A673 (cell line): ENCODE data around the gene FGFBP1. TPM values are rescaled to one million over a fixed set of nuclear protein-coding genes. Genes with fewer than 3 reads are reported as not detected.

Experiments
- BruUV-seq: library from RNA; stranded (reverse); fragments of 400-500 nt; replicated peaks from 2 replicates; lab custom pipeline; 2021; lab: Mats Ljungman, UMichigan
- CTCF ChIA-PET: fragments of 300-600 bp; sonication (Branson Sonifier 250); formaldehyde crosslinking; loops from one replicate; lab custom pipeline; 2022; ENCODE audit warnings: antibody characterized with exemption; lab: Charles Lee
- POLR2A ChIA-PET: fragments of 300-600 bp; sonication (Branson Sonifier 250); formaldehyde crosslinking; loops from one replicate; lab custom pipeline; 2022; ENCODE audit warnings: antibody characterized with exemption; ENCODE audit not compliant: low non-redundant PET; lab: Charles Lee
- DNase-seq: peaks from one replicate; pipeline ENCODE4 v3.0.0-alpha.2; 2015; ENCODE audit warnings: low spot score
- H3K27ac ChIP-seq: fragments of 200-600 bp; sonication (generic); 2 replicates; pipeline ENCODE4 v1.5.1; 2016; ENCODE audit warnings: mixed run types, low read depth, mild to moderate bottlenecking, mixed read lengths, antibody characterized with exemption, low read length; ENCODE audit not compliant: poor library complexity, severe bottlenecking
- H3K27me3 ChIP-seq: fragments of 200-600 bp; sonication (generic); replicated peaks from 2 replicates; pipeline ENCODE4 v1.6.1; 2017; ENCODE audit warnings: mixed run types, low read depth, mild to moderate bottlenecking, mixed read lengths, antibody characterized with exemption, low read length; ENCODE audit not compliant: insufficient read depth, poor library complexity
- H3K36me3 ChIP-seq: fragments of 200-600 bp; sonication (generic); 2 replicates; pipeline ENCODE4 v1.6.1; 2016; ENCODE audit warnings: mixed run types, mild to moderate bottlenecking, mixed read lengths, antibody characterized with exemption, low read length; ENCODE audit not compliant: insufficient read depth, poor library complexity, severe bottlenecking
- H3K4me1 ChIP-seq: fragments of 200-600 bp; sonication (generic); 2 replicates; pipeline ENCODE4 v1.6.1; 2017; ENCODE audit warnings: mixed run types, mild to moderate bottlenecking, mixed read lengths, antibody characterized with exemption, low read length; ENCODE audit not compliant: insufficient read depth, poor library complexity, severe bottlenecking
- H3K4me3 ChIP-seq: fragments of 200-600 bp; sonication (generic); 2 replicates; pipeline ENCODE4 v1.5.1; 2016; ENCODE audit warnings: low read depth, mixed run types, mild to moderate bottlenecking, mixed read lengths, low read length; ENCODE audit not compliant: poor library complexity, severe bottlenecking
- H3K9me3 ChIP-seq: fragments of 200-600 bp; sonication (generic); 2 replicates; pipeline ENCODE4 v1.6.1; 2016; ENCODE audit warnings: mixed run types, low read depth, mild to moderate bottlenecking, mixed read lengths, antibody characterized with exemption, low read length; ENCODE audit not compliant: poor library complexity, severe bottlenecking
- CTCF ChIP-seq: fragments of 300-800, 200-600 bp; sonication (generic); conservative IDR thresholded peaks from 2 replicates; pipeline ENCODE4 v1.5.1; 2017; ENCODE audit warnings: low read depth, mild to moderate bottlenecking, antibody characterized with exemption, low read length, moderate library complexity, mixed read lengths
- EZH2 ChIP-seq: fragments of 200-600 bp; sonication (generic); IDR thresholded peaks from 2 replicates; pipeline ENCODE4 v1.6.1; 2017; ENCODE audit warnings: borderline replicate concordance, low read depth, mild to moderate bottlenecking, mixed read lengths, antibody characterized with exemption, low read length; ENCODE audit not compliant: poor library complexity, severe bottlenecking
- intact Hi-C: fragments of 100-400 bp; cut with micrococcal nuclease; formaldehyde crosslinking; loops from one replicate; pipeline ENCODE4 v1.10.0; 2022; ENCODE audit not compliant: unreplicated experiment
- total RNA-seq: library from RNA; stranded (reverse); gene quantifications from 2 replicates; pipeline ENCODE4 v1.2.3, GENCODE V29; 2021

FGFBP1 gene
- total RNA-seq, 1 experiment from 2014 or later, result not detected

DNA sequence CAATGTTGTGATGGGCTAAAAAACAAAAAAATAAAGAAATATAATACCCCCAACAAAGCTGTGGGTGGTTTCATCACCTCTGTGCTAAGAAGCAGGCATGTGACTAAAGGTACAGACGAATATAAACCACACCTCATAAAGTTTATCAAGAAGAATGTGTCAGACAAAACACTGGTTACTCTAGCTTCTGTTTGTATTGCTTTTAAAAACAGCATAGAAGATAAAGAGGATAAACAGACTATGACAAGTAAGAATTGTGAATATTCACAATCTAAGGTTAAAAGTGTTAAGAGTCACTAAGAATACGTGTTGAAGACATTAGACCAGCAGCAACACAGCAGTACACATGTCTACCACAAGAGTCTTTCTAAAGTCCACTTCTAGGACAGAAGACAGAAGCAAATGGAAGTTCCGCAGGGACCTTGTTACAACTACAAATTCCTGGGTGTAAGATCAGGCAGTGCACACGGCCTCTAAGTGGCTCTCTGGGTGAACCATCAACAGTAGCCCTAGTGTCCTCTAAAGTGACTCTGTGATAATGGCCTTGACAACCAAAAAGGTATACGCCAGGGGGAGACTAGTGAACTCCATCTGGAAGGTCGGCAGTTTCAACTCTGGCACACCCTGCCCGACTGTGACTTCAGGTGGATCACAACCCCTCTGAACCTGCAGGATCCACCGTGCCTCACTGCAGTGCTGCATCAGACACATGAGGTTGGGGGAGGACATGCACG is 32.7 kb upstream of the FGFBP1 start:
- Histone ChIP-seq H3K4me1 (no peaks in the 10 kb centered on the region), H3K4me3 (no peak overlapping the region), H3K27ac (no peak overlapping the region), H3K36me3 (no peaks in the 10 kb centered on the region), H3K9me3 (no peaks in the 10 kb centered on the region), H3K27me3 (no peaks in the 10 kb centered on the region)
- ChIA-PET POLR2A (no interaction called here), CTCF (no interaction called here)
- intact Hi-C loops, result no loop called here
- no peak for DNase-seq
- BruUV-seq, result no TSS peak
- TF ChIP-seq CTCF, result no peak
- TF ChIP-seq EZH2, result no peak

DNA sequence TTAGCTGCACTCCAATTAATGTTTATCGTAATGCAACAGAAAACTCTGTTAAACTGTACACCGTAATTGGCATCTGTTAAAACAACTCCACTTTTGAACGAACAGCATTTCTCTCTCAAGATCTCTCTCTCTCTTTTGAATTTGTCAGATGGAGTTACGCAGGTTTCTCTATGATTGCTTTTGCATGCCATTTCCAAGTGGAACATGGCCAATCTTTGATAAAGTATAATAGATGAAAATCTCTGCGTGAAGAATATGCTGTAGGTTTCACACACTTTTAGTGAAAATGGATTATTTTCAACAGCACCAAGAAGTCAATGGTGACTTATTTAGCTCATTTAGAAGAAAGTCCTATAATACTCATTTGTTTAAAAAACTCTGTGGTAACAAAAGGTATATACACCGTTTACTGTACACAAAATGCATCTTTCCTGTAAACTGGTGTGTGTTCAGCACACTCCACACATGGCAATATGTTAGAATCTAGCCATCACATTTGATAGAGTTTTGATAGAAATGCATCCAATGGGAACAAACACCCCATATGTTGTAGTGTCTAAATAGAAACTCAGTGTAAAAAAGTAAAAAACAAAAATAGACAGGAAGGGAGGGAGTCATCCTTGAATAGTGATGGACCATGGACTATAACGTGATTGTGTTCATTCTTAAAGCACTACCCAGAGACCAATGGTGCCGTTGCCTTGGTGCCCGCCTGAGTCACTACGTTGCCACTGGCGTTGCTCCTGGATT is 30.2 kb upstream of the FGFBP1 start:
- Histone ChIP-seq H3K4me1 (no peaks in the 10 kb centered on the region), H3K36me3 (no peaks in the 10 kb centered on the region), H3K27ac (no peak overlapping the region), H3K4me3 (no peak overlapping the region), H3K27me3 (no peaks in the 10 kb centered on the region), H3K9me3 (no peaks in the 10 kb centered on the region)
- intact Hi-C loops, result no loop called here
- POLR2A ChIA-PET, result no interaction called here
- no peak for DNase-seq
- no TSS peak for BruUV-seq
- CTCF ChIA-PET, result no interaction called here
- no peak for TF ChIP-seq CTCF
- TF ChIP-seq EZH2, result no peak

- TF ChIP-seq CTCF, result no peak
- TF ChIP-seq EZH2, result no peak
- ChIA-PET CTCF (no interaction called here), POLR2A (no interaction called here)
- DNase-seq, result no peak
- Histone ChIP-seq H3K27me3 (no peaks in the 10 kb centered on the region), H3K27ac (no peak overlapping the region), H3K4me1 (no peaks in the 10 kb centered on the region), H3K36me3 (no peaks in the 10 kb centered on the region), H3K4me3 (no peak overlapping the region), H3K9me3 (no peaks in the 10 kb centered on the region)
- intact Hi-C loops, result no loop called here
- no TSS peak for BruUV-seq
Observed at GRCh38 chr4:15965325-15965724, 26.8 kb upstream of the FGFBP1 start.
